LNCAP (cell line): ENCODE measurements around the gene OR8K3.

Experiments used
- TF ChIP-seq, protein P1 (sequence below): fragments of 450-650 bp; IDR thresholded peaks from 2 replicates; pipeline ENCODE4 v1.5.1; 2017; ENCODE audit warnings: mild to moderate bottlenecking

Gene OR8K3

GRCh38 chr11:56314844-56315243 is at the start of gene OR8K3:
TSS of gene OR8K3 (plus strand) at chr11:56315144. CDS start at chr11:56318307, 3,163 bp downstream.
- TF ChIP-seq, protein P1, sequence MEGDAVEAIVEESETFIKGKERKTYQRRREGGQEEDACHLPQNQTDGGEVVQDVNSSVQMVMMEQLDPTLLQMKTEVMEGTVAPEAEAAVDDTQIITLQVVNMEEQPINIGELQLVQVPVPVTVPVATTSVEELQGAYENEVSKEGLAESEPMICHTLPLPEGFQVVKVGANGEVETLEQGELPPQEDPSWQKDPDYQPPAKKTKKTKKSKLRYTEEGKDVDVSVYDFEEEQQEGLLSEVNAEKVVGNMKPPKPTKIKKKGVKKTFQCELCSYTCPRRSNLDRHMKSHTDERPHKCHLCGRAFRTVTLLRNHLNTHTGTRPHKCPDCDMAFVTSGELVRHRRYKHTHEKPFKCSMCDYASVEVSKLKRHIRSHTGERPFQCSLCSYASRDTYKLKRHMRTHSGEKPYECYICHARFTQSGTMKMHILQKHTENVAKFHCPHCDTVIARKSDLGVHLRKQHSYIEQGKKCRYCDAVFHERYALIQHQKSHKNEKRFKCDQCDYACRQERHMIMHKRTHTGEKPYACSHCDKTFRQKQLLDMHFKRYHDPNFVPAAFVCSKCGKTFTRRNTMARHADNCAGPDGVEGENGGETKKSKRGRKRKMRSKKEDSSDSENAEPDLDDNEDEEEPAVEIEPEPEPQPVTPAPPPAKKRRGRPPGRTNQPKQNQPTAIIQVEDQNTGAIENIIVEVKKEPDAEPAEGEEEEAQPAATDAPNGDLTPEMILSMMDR = no peak

GRCh38 chr11:56271092-56271491 is 43.9 kb upstream of the OR8K3 start:
- TF ChIP-seq, protein P1 = no peak

DNA sequence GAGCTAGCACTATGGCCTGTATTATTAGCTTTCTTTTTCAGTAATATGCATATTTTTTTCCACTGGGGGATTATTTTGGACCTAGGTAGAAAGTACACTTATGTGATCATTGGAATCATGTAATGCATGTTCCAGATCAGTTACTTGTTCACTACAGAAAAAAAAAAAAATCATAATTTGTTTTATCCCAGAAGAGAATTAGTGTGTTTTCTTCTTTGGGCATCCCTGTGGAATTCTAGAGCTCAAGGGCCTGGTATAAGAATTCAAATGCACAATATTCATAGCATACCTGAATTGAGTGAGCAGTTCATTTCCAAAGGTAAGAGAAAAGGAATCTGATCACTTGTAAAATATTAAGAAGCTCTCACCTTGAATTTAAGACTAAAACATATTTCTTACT is 41.1 kb upstream of the OR8K3 start, which contains the start of gene OR5T1:
TSS of gene OR5T1 (plus strand) at position 301 of the 400 bp plus-strand sequence. CDS start 1,485 bp downstream, outside the sequence.
- TF ChIP-seq, protein P1 = no peak

DNA sequence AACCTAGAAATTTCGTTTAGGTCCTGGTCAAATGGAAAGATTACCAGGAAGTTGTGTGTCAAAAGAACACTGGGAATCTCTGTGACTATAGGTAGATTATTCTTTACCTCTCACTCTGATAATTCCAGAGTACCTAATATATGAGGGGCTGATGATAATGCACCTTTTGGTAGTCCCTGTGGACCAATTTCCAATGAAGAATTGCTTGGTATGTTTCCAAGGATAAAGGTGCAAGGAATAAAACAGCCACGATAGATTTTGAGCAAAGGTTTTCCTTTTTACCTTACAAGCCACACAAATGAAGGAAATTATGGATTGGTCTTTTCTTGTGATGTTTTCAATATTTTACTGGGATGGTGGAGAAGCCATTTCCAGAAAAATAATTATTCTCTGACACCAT is 22.8 kb upstream of the OR8K3 start, which contains the start of gene OR8H1:
TSS of gene OR8H1 (minus strand) at position 101 of the 400 bp plus-strand sequence. CDS start 1,192 bp downstream, outside the sequence.
- TF ChIP-seq, protein P1 = no peak

GRCh38 chr11:56296898-56297297 is 18.0 kb upstream of the OR8K3 start:
- TF ChIP-seq, protein P1 = no peak

GRCh38 chr11:56307836-56308235 is 7.1 kb upstream of the OR8K3 start:
- TF ChIP-seq, protein P1 = no peak

DNA sequence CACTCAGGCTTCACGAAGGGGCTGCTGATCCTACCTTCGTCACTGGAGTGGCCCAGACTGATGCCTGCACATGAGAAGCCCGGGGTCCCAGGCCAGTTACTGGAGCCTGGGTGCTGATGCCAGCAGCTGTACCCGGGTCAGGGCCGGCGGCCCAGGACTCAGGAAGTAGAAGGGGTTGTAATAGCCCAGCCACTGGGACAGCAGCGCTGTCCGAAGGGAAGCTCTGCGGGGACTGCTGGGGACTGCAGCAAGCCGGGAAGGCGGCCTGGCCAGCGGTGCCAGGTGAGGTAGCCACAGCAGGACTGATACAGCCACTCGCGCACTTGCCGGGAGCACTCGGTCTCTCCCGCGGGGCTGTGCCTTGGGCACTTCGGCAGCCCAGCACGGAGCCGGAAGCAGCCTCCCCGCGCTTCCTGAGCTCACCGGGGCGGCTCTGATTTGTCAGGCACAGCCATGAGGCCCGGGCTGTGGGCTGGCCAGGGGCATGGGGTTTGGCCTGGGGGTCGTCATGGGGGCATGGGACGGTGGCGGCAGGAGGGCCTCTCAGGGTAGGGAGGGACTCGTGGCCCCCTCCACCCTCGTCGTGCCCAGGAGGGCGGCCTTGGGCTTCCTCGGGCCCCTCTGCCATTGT is 17.0 kb downstream of the OR8K3 start:
- TF ChIP-seq, protein P1 = no peak
